Measurements from ENCODE around the gene CAMK4.

CAMK4 gene

DNA sequence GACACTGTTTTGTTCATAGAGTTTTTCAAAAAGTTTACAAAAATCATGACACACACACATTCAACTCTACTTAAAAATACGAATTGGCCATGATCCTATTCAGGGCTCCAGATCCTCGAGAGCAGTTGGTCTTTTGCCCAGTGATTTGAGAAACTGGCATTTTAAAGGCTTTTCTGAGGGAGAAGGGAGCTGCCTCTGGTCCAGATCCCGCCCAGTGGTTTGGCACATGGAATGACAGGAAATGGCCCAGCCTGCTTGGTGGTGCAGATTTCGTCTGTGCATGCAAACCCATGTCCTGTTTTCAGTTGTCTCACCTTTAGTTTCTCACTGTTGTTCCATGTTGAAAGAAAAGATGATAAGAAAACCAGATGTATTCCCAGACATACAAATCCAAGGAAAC lies 3.6 kb downstream of the CAMK4 start:
- TF ChIP-seq, protein P1, sequence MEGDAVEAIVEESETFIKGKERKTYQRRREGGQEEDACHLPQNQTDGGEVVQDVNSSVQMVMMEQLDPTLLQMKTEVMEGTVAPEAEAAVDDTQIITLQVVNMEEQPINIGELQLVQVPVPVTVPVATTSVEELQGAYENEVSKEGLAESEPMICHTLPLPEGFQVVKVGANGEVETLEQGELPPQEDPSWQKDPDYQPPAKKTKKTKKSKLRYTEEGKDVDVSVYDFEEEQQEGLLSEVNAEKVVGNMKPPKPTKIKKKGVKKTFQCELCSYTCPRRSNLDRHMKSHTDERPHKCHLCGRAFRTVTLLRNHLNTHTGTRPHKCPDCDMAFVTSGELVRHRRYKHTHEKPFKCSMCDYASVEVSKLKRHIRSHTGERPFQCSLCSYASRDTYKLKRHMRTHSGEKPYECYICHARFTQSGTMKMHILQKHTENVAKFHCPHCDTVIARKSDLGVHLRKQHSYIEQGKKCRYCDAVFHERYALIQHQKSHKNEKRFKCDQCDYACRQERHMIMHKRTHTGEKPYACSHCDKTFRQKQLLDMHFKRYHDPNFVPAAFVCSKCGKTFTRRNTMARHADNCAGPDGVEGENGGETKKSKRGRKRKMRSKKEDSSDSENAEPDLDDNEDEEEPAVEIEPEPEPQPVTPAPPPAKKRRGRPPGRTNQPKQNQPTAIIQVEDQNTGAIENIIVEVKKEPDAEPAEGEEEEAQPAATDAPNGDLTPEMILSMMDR (IDR thresholded peaks at IDR 0.05; ENCODE audit: control insufficient read depth, extremely low read depth, insufficient read depth), result no peak
- no peak for DNase-seq (ENCODE audit: low read depth)
- H3K4me3 ChIP-seq (ENCODE audit: low read depth, low read length), result no peak overlapping the region

DNA sequence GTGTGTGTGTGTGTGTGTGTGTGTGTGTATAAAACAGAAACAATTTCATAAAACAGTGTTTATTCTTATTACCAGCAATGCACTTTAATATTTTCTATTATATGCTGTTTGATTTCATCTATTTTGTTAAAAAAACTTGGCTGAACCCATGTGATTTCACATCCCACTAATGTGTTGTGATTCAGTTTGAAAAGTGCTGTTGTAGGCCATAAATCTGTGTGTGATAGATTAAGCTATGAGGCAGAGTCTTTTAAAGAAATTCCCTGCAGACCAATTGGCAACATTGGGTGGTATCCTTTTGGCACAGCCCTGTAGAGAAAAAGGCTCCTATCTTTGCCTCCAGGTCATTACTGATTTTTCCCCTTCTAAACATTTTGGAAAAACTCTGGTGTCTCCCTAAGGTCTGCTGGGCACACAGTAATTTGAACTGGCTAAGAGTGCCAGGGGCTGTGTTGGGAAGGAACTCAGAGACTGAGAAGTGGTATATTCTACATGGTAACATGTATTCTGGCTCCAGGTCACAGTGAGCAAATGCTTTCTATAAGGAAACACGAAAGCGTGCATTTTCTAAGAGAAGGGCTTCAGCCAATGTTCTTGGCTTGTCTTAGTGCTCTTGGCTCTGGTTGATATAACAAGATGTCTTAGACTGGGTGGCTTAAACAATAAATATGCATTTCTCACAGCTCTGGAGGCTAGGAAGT lies 4.5 kb downstream of the CAMK4 start:
- TF ChIP-seq, protein P1 (IDR thresholded peaks at IDR 0.05; ENCODE audit: control insufficient read depth, extremely low read depth, insufficient read depth), result no peak
- no peak for DNase-seq (ENCODE audit: low read depth)
- no peak overlapping the region for H3K4me3 ChIP-seq (ENCODE audit: low read depth, low read length)

DNA sequence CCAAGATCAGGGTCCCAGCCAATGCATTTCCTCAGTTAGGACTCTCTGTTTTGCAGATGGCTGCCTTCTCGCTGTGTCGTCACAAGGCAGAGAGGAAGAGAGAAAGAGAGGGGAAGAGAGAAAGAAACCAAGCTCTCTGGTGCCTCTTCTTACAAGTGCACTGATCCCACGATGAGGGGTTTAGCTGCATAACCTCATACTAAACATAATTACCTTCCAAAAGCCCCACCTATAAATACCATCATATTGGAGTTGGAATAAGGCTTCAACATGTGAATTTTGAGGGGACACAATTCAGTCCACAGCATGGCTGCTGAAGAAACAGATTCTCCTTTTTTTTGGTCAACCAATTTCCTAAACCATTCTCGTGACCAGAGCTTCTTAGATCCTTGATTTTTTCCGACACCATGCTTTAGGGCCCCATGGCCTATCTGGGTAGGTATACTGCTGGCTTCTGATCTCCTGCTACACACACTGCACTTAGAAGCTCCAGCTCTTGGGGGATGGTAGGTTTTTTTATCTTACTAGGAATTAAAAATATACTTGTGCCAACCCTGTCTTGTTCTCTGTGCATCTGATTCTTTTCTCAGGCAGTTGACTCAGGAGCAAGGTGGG lies 5.1 kb downstream of the CAMK4 start:
- no peak for DNase-seq (ENCODE audit: low read depth)
- H3K4me3 ChIP-seq (ENCODE audit: low read depth, low read length), result no peak overlapping the region
- TF ChIP-seq, protein P1 (IDR thresholded peaks at IDR 0.05; ENCODE audit: control insufficient read depth, extremely low read depth, insufficient read depth), result no peak

DNA sequence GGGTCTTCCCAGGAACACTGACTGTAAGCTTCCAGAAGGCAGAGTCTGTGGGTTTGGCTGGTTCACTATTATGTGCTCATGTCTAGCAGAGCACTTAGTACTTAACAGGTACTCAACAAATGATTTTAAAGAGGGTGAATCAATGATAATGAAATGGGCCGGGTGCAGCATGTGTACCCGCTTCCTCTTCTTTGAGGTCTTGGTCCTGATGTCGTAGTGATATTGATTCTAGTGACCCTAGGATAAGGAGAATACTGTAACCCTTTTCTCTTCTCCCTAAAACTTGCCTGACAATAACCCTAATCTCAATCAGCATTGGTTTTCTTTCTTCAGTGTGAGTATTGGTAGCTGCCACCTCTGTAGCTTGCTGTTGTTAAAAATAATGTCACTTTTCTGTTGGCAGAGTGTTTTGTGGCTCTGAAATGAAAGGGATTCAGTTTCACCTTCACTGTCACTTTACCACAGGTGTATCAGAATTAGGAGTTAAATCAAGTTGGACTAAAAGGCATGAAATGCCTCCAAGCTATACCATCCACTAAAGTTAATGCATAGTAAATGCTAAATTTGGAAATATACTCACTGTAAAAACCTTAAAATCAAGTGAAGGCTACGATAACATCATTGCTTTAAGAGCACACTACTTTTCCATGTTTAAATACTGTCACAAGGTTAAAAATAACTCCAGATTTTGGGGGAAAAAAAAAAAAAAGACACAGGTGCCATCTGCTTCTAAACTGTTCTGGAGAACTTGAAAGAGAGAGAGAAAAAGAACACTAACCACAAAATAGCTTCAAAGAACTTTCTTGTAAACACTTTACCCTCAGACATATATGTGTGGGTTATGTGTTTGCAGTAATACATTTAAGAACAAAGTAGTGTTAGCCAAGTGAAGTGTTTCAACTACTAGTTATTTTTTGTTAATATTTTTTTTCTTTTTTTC lies 6.0 kb downstream of the CAMK4 start:
- TF ChIP-seq, protein P1 (IDR thresholded peaks at IDR 0.05; ENCODE audit: control insufficient read depth, extremely low read depth, insufficient read depth), result no peak
- H3K4me3 ChIP-seq (ENCODE audit: low read depth, low read length), result no peak overlapping the region
- DNase-seq (ENCODE audit: low read depth), result no peak

DNA sequence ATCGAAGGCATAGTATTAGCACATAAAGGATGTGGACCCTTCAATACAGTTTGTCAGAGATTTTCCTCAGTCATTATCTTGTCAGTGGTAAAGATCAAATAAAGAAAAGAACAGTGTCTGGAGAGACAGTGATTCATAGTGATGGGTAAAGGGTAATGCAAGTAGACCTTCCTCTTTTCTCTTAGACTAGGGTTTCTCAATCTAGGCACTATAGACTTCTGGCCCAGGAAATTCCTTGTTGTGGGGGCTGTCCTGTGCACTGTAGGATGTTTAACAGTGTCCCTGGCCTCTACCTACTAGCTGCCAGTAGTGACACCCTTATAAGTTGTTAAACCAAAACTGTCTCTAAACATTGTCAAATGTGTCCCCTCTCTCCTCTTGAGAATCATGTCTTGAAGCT lies 6.9 kb downstream of the CAMK4 start:
- H3K4me3 ChIP-seq (ENCODE audit: low read depth, low read length), result no peak overlapping the region
- TF ChIP-seq, protein P1 (IDR thresholded peaks at IDR 0.05; ENCODE audit: control insufficient read depth, extremely low read depth, insufficient read depth), result no peak

DNA sequence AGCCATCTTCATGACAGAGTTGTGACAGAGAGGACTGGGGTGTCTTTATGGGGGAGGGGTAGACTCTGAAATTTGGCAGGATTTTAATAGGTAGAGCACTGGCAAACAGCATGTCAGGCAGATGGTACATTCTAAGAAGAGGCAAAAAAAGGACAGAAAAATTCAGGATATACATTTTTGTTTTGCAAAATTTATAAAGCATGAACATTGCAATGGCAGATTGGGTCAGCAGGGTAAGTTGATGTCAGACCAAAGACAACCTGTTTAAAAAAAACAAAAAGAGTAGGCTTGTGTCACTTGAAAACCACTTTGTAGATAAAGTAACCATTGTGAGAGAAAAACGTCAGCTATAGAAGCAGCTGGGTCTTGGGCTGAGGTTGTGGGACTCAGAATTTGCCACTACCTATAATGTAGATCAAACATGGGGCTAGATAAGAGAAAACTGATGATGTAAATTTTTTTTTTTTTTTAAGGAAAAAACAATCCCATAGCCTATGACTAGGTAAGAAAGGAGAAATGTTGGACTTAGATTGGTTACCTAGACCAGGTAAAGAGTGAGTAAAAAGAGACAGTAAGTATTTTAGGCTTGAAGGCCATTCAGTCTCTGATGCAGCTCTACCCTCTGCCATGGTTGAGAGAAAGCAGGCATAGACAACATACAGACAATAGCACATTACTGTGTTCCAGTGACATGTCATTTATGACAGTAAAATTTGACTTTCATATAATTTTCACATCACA lies 8.3 kb downstream of the CAMK4 start:
- TF ChIP-seq, protein P1 (IDR thresholded peaks at IDR 0.05; ENCODE audit: control insufficient read depth, extremely low read depth, insufficient read depth), result no peak
- no peak overlapping the region for H3K4me3 ChIP-seq (ENCODE audit: low read depth, low read length)
- DNase-seq (ENCODE audit: low read depth), result no peak

More for the DNA sequence above, 6.9 kb downstream of the CAMK4 start:
- no peak for DNase-seq (ENCODE audit: low read depth)

Measured in LNCaP clone FGC (cell line).